Stimulated activated CD8-positive, alpha-beta memory T cell treated with anti-CD3 and anti-CD28 coated beads, Interleukin-15, amount 100 ng/mL, for 1 hour (primary cell): ENCODE results near the gene IKZF3.
"Not testable (repeated sequence)": the region's sequence is repeated elsewhere in the genome, so short reads cannot be mapped to it uniquely, and the experiment has no call there.

ENCODE experiments used
- DNase-seq: peaks from one replicate; pipeline ENCODE4 v3.0.0-alpha.2; 2020; ENCODE audit warnings: low read depth

Gene IKZF3

GRCh38 chr17:39855911-39856649, 8.0 kb downstream of the IKZF3 start:
- DNase-seq: not testable (repeated sequence)

GRCh38 chr17:39854909-39855308, 9.2 kb downstream of the IKZF3 start:
- no peak for DNase-seq

DNA sequence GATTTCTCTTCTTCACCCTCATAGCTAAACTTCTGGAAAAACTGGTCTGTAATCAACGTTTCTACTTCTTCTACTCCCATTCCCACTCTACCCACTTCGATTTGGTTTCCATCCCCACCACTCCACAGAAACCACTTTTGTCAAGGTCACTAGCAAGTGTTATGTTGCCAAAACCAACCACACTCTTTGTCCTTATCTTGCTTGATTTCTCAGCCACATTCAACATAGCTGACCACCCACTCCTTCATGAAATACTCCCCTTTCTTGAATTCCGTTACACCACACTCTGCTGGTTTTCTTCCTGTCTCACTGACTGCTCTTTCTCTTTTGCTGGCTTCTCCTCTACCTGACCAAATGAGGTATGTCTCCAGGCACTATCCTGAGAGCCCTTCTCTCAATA, 11.9 kb downstream of the IKZF3 start:
- no peak for DNase-seq

DNA sequence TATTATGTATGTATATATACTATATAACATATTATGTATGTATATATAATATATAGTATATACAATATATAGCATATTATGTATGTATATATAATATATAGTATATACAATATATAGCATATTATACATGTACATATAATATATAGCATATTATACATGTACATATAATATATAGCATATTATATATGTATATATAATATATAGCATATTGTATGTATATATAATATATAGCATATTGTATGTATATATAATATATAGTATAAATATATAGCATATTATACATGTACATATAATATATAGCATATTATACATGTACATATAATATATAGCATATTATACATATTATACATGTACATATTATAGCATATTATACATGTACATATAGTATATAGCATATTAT, 13.9 kb downstream of the IKZF3 start:
- DNase-seq: not testable (repeated sequence)

DNA sequence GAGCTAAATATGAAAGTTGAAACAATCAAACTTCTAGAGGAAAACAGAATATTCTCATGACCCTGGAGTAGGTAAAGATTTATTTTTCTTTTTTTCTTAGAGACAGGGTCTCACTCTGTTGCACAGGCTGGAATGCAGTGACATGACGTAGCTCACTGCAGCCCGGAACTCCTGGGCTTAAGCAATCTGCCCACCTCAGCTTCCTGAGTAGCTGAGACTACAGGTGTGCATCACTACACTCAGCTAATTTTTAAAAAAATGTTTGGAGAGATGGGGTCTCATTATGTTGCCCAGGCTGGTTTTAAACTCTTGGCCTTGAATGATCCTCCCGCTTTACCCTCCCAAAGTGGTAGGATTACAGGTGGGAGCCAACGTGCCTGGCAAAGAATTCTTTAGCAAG, 15.5 kb downstream of the IKZF3 start:
- DNase-seq: no peak

DNA sequence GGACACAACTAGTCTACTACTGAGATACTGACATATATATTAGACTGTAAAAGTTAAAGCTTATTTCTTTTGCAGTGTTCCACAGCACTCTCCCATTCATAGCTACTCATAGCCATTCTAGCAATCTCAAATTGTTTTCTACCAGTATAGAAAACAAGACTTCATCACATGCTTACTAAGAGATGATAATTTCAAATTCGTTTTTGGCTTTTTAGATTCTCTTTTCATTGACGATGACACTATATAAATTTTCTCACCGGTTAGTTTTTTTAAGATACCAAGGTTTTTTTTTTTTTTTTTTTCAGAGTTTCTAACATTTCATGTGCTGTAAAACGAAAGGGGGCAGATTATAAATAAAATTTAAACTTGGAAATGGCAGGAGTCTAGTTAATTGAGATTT, 17.9 kb downstream of the IKZF3 start:
- no peak for DNase-seq

DNA sequence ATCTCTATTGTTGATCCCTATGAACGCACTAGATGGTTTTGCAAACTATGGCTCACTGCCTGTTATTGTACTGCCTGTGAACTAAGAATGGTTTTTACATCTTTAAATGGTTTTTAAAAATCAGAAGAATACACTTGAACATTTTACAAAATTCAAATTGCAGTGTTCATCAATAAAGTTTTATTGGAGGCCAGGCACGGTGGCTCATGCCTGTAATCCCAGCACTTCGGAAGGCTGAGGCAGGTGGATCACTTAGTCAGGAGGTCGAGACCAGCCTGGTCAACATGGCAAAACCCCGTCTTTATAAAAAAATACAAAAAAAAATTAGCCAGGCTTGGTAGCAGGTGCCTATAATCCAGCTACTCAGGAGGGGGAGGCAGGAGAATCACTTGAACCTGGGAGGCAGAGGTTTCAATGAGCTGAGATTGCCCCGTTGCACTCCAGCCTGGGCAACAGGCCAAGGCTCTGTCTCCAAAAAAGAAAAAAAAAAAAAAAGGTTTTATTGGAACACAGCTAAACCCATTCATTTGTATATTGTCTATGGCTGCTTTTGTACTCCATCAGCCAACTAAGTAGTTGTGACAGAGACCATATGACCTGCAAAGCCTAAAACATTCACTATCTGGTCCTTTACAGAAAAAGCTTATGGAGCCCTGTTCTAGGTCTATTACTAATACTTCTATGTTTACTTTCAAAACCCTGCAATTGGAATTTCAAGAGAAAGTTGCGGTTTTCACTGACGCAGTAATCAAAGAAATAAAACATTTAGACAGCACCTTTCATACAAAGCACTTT, 18.9 kb downstream of the IKZF3 start:
- no peak for DNase-seq

- no peak for DNase-seq
These were observed 22.9 kb downstream of the IKZF3 start for GRCh38 chr17:39841134-39841683.

DNA sequence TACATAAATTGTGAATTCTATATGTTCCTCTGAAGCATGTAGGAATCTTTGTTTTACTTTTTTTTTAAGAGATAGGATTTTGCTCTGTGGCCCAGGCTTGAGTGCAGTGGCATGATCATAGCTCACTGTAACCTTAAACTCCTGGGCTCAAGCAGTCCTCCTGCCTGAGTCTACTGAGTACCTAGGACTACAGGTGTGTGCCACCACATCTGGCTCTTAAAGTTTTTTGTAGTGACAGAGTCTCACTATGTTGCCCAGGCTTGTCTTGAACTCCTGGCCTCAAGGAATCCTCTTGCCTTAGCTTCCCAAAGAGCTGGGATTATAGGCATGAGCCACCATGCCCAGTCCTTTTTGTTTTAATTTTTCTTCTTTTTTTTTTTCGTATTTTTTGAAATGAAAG, 25.3 kb downstream of the IKZF3 start:
- DNase-seq: no peak

DNA sequence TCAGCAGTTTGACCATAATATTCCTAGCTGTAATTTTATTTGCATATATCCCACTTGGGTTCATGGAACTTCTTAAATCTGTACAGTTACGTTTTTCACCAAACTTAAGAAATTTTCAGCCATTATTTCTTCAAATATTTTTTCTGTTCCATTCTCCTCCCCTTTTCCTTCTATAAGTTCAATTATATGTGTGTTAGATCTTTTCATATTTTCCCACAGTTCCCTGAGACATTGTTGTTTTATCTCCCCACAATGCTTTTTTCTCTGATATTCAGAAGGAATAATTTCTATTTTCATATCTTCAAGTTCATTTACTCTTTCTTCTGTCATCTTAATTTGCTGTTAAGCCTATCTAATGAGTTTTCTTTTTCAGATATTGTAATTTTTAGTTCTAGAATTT, 26.1 kb downstream of the IKZF3 start:
- no peak for DNase-seq

GRCh38 chr17:39836117-39836516, 28.0 kb downstream of the IKZF3 start:
- no peak for DNase-seq

- no peak for DNase-seq
These were observed 28.9 kb downstream of the IKZF3 start for GRCh38 chr17:39835038-39835786.

- no peak for DNase-seq
These were observed 30.1 kb downstream of the IKZF3 start for GRCh38 chr17:39834017-39834416.

- DNase-seq: no peak
These were observed 32.5 kb downstream of the IKZF3 start for GRCh38 chr17:39831588-39831987.

GRCh38 chr17:39828443-39828842, 35.7 kb downstream of the IKZF3 start:
- no peak for DNase-seq

DNA sequence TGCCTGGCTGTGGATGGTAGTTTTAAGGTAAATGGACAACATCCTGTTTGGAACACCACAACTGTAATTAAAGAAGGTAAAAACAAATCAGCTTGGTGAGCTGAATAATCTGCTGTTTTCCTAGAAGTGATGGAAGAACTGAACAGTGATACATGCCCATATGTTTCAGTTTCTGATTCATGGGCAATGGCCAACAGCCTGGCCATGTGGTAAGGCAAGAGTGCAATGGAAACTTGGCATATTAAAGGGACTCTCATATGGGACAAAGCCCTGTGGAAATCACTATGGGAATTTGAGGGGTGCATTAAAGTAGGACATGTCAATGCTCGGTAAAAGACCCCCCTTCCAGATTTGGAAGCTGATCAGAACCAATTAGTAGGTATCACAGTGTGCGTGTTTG, 37.8 kb downstream of the IKZF3 start:
- DNase-seq: no peak

DNA sequence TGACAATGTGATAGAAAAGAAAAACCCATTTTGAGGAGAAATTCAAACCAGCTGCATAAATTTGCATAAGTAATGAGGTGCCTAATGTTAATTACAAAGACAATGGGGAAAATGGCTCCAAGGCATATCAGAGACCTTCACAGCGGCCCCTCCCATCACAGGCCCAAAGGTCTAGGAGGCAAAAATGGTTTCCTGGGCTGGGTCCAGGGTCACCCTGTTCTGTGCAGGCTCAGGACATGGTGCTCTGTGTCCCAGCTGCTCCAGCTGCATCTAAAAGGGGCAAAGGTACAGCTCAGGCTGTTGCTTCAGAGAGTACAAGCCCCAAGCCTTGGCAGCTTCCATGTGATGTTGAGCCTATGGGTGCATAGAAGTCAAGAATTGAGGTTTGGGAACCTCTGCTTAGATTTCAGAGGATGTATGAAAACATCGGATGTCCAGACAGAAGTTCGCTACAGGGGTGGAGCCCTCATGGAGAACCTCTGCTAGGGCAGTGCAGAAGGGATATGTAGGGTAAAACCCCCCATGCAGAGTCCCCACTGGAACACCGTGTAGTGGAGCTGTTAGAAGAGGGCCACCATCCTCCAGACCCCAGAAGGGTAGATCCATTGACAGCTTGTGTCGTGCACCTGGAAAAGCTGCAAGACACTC, 40.6 kb downstream of the IKZF3 start:
- DNase-seq: no peak

DNA sequence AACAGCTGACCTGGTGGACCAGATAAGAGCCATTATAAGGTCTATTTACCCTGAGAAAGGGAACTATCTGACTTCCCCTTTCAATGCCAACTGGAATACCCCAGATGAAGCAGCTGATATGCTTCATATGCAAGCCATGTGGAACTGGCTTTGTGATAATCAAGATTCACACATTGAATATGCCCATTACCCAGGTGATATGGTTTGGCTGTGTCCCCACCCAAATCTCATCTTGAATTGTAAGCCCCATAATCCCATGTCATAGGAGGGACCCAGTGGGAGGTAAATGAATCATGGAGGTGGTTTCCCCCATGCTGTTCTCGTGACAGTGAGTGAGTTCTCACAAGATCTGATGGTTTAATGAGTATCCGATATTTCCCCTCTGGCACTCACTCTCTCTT, 42.1 kb downstream of the IKZF3 start:
- DNase-seq: no peak

DNA sequence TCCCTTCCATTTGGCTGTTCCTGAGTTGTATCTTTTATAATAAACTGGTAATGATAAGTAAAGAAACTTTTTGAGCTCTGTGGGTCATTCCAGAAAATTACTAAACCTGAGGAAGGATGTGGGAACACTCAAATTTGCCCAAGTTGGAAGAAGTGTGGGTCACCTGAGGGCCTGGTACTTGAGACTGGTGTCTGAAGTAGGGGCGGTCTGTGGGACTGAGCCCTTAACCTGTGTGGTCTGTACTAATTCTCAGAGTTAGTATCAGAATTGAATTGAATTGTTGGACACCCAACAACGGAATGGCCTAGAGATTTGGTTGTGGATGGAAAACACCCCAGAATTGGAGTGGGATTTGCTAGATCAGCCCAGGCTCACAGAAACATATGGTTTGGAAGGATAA, 43.1 kb downstream of the IKZF3 start:
- DNase-seq: no peak

DNA sequence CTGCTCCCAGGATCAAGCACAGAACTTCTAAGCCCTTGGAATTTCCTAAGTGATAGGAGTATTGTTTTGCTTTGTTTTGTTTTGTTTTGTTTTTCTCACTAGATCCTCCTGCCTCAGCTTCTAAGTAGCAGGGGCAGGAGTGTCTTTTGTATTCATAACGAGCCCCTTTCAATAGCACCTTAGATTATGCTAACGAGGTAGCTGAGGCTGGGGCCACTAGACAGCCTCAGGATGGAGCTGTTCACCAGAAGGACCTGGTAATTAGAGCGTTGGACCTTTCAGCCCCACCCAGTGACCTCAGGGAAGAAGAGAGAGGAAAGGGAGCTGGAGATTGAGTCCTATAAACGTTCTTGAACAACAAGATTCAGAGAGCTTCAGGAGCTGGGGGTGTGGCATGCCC, 43.6 kb downstream of the IKZF3 start:
- DNase-seq: no peak

DNA sequence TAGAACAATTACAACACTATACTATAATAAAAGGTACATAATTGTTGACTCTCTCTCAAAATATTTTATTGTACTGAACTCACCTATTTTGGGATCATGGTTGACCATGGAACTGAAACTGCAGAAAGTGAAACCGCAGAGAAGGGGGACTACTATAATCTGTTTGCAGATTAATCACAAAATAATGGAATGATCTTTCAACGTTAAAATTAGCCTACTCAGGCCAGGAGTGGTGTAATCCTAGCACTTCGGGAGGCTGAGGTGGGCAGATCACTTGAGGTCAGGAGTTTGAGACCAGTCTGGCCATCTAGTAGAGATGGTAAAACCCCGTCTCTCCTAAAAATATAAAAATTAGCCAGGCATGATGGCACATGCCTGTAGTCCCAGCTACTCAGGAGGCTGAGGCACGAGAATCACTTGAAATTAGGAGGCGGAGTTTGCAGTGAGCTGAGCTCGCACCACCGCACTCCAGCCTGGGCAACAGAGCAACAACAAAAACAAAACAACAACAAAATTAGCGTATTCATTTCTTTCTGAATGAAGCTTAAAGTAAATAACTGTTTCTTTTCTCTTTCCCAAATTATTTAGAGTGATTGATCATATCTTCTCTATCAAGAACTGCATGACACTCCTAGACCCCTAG, 45.6 kb downstream of the IKZF3 start:
- no peak for DNase-seq

- no peak for DNase-seq
These were observed 47.8 kb downstream of the IKZF3 start for GRCh38 chr17:39816272-39816671.
